Fibroblast of skin of abdomen (primary cell): Measurements from ENCODE around the gene ZNF839.
"Not testable (repeated sequence)": the region's sequence is repeated elsewhere in the genome, so short reads cannot be mapped to it uniquely, and the experiment has no call there.

Experiments
- DNase-seq: peaks from one replicate; pipeline ENCODE4 v3.0.0-alpha.2; 2013

ZNF839 gene

GRCh38 chr14:102342238-102342637, 22.7 kb downstream of the ZNF839 start:
- DNase-seq: no peak

GRCh38 chr14:102344084-102344483, 24.5 kb downstream of the ZNF839 start:
- DNase-seq: no peak

GRCh38 chr14:102344485-102344884, 24.9 kb downstream of the ZNF839 start:
- no peak for DNase-seq

- DNase-seq: no peak
Measured at GRCh38 chr14:102345232-102345631, 25.7 kb downstream of the ZNF839 start.

- no peak for DNase-seq
Measured at GRCh38 chr14:102346645-102347044, 27.1 kb downstream of the ZNF839 start.

GRCh38 chr14:102348376-102348775, 28.8 kb downstream of the ZNF839 start:
- no peak for DNase-seq

- no peak for DNase-seq
Measured at GRCh38 chr14:102351023-102351422, 31.5 kb downstream of the ZNF839 start.

- not testable (repeated sequence) for DNase-seq
Measured at GRCh38 chr14:102351593-102351992, 32.0 kb downstream of the ZNF839 start.

- no peak for DNase-seq
Measured at GRCh38 chr14:102352213-102352612, 32.7 kb downstream of the ZNF839 start.

- no peak for DNase-seq
Measured at GRCh38 chr14:102353126-102353619, 33.6 kb downstream of the ZNF839 start.

GRCh38 chr14:102356280-102356679, 36.7 kb downstream of the ZNF839 start:
- DNase-seq: no peak

GRCh38 chr14:102359341-102359740, 39.8 kb downstream of the ZNF839 start:
- no peak for DNase-seq

- DNase-seq: no peak
Measured at GRCh38 chr14:102360388-102360787, 40.8 kb downstream of the ZNF839 start.

- DNase-seq: no peak
Measured at GRCh38 chr14:102362084-102362483, 42.5 kb downstream of the ZNF839 start.

- DNase-seq: peak; percentile 95
Measured at GRCh38 chr14:102362545-102363181, 43.1 kb downstream of the ZNF839 start, which contains the start of the genes CINP and TECPR2. Gene CINP, minus strand, starts transcription at chr14:102362890. Its CDS starts 39 bp downstream, at chr14:102362851. Gene TECPR2, plus strand, starts transcription at chr14:102362941. Its CDS starts 13,781 bp downstream, at chr14:102376722.

- DNase-seq: peak; percentile 16
Measured at GRCh38 chr14:102363182-102363943, 43.8 kb downstream of the ZNF839 start.

GRCh38 chr14:102370305-102370809, 50.8 kb downstream of the ZNF839 start:
- DNase-seq: no peak

GRCh38 chr14:102371361-102371760, 51.8 kb downstream of the ZNF839 start:
- DNase-seq: no peak

- DNase-seq: no peak
Measured at GRCh38 chr14:102373110-102373509, 53.6 kb downstream of the ZNF839 start.

GRCh38 chr14:102374264-102374663, 54.7 kb downstream of the ZNF839 start:
- no peak for DNase-seq

- DNase-seq: no peak
Measured at GRCh38 chr14:102375119-102375518, 55.6 kb downstream of the ZNF839 start.

GRCh38 chr14:102377696-102378095, 58.1 kb downstream of the ZNF839 start:
- no peak for DNase-seq

GRCh38 chr14:102378830-102379229, 59.3 kb downstream of the ZNF839 start:
- DNase-seq: no peak

GRCh38 chr14:102387086-102387485, 67.5 kb downstream of the ZNF839 start:
- no peak for DNase-seq
